PFSK-1 (cell line): ENCODE data around the gene SELENOS.

Experiments
- FOXP2 ChIP-seq: optimal IDR thresholded peaks from 2 replicates; pipeline ENCODE3; 2011; ENCODE audit warnings: borderline replicate concordance, control low read depth, inconsistent platforms; ENCODE audit not compliant: insufficient read depth; ENCODE audit errors: extremely low read length, extremely low read depth
- POLR2AphosphoS5 ChIP-seq: IDR thresholded peaks from 2 replicates; pipeline ENCODE4 v1.6.1; 2012; ENCODE audit warnings: low read depth, mild to moderate bottlenecking, control low read depth, low read length, moderate library complexity
- REST ChIP-seq, 2 experiments: IDR thresholded peaks; 2 replicates each; pipeline versions ENCODE4 v1.6.1 to v1.8.0; 2011 to 2012; ENCODE audit warnings: low read depth in 2 of 2, low read length in 2 of 2, control low read depth in 1 of 2, inconsistent platforms in 1 of 2, mild to moderate bottlenecking in 1 of 2, moderate library complexity in 1 of 2; ENCODE audit not compliant: insufficient read depth in 1 of 2
- SIN3A ChIP-seq: IDR thresholded peaks from 2 replicates; pipeline ENCODE4 v1.6.1; 2012; ENCODE audit warnings: mild to moderate bottlenecking, low read length, moderate library complexity, borderline replicate concordance; ENCODE audit not compliant: insufficient read depth
- TAF1 ChIP-seq: IDR thresholded peaks from 2 replicates; pipeline ENCODE4 v1.6.1; 2012; ENCODE audit warnings: low read length, control low read depth, borderline replicate concordance; ENCODE audit not compliant: insufficient read depth

The SELENOS gene

GRCh38 chr15:101248274-101248673 lies 29.0 kb downstream of the SELENOS start:
- TF ChIP-seq SIN3A = no peak
- TF ChIP-seq FOXP2 = no peak
- no peak for TF ChIP-seq POLR2AphosphoS5
- TF ChIP-seq TAF1 = no peak
- no peak for TF ChIP-seq REST (IDR thresholded peaks at IDR 0.05; ENCODE audit: insufficient read depth in 1 of 2, low read depth in 2 of 2, low read length in 2 of 2)

- TF ChIP-seq TAF1 = no peak
These were observed 30.2 kb downstream of the SELENOS start for GRCh38 chr15:101246824-101247745.

- no peak for TF ChIP-seq TAF1
- TF ChIP-seq POLR2AphosphoS5 = no peak
- TF ChIP-seq REST (IDR thresholded peaks at IDR 0.05; ENCODE audit: insufficient read depth in 1 of 2, low read depth in 2 of 2, low read length in 2 of 2) = no peak
These were observed 30.9 kb downstream of the SELENOS start for GRCh38 chr15:101246391-101246790.

GRCh38 chr15:101244889-101245668 lies 32.2 kb downstream of the SELENOS start:
- no peak for TF ChIP-seq POLR2AphosphoS5
- no peak for TF ChIP-seq FOXP2
- no peak for TF ChIP-seq SIN3A
- no peak for TF ChIP-seq TAF1
- no peak for TF ChIP-seq REST (IDR thresholded peaks at IDR 0.05; ENCODE audit: insufficient read depth in 1 of 2, low read depth in 2 of 2, low read length in 2 of 2)

GRCh38 chr15:101244036-101244781 lies 33.1 kb downstream of the SELENOS start:
- TF ChIP-seq FOXP2 (no peak), POLR2AphosphoS5 (no peak), TAF1 (no peak), REST (IDR thresholded peaks at IDR 0.05; ENCODE audit: insufficient read depth in 1 of 2, low read depth in 2 of 2, low read length in 2 of 2) (no peak), SIN3A (no peak)
